Lung (tissue), 12 donors: Measurements from ENCODE around the gene EN1. TPM values are rescaled to one million over a fixed set of nuclear protein-coding genes. Genes with fewer than 3 reads are reported as not detected.

Experiments used
- ATAC-seq: fragments of 200-7000 bp; cut with Tn5 transposase; one replicate; pipeline ENCODE4 v1.9.1; 2020; ENCODE audit warnings: moderate number of reproducible peaks; ENCODE audit not compliant: insufficient read depth, low FRiP score
- DNase-seq, 3 donors: peaks; one replicate each; pipeline ENCODE4 v3.0.0-alpha.2; 2013 to 2017
- H3K27ac ChIP-seq, 2 donors: one replicate each; pipeline ENCODE4 v1.5.1; 2013; ENCODE audit warnings: mild to moderate bottlenecking in 2 of 2, moderate library complexity in 2 of 2, control low read depth in 1 of 2, inconsistent platforms in 1 of 2, low read depth in 1 of 2, low read length in 1 of 2
- H3K27me3 ChIP-seq, 3 donors: one replicate each; pipeline ENCODE4 v1.5.1; 2013; ENCODE audit warnings: low read length in 2 of 3; ENCODE audit not compliant: control insufficient read depth in 3 of 3, insufficient read depth in 3 of 3
- H3K36me3 ChIP-seq, 4 donors: one replicate each; pipeline ENCODE4 v1.5.1; 2013; ENCODE audit warnings: low read length in 4 of 4, mild to moderate bottlenecking in 1 of 4, moderate library complexity in 1 of 4; ENCODE audit not compliant: control insufficient read depth in 4 of 4, insufficient read depth in 4 of 4
- H3K4me1 ChIP-seq, 5 donors: one replicate each; pipeline ENCODE4 v1.5.1; 2013; ENCODE audit warnings: low read length in 5 of 5, mild to moderate bottlenecking in 2 of 5, moderate library complexity in 1 of 5; ENCODE audit not compliant: control insufficient read depth in 5 of 5, insufficient read depth in 5 of 5
- H3K4me3 ChIP-seq: one replicate; pipeline ENCODE4 v1.5.1; 2013; ENCODE audit warnings: mild to moderate bottlenecking, control low read depth, moderate library complexity
- H3K9ac ChIP-seq, 2 donors: one replicate each; pipeline ENCODE4 v1.5.1; 2013; ENCODE audit warnings: low read length in 2 of 2, control low read depth in 1 of 2; ENCODE audit not compliant: insufficient read depth in 1 of 2
- H3K9me3 ChIP-seq, 4 donors: one replicate each; pipeline ENCODE4 v1.5.1; 2013; ENCODE audit warnings: low read length in 3 of 4, mild to moderate bottlenecking in 1 of 4, moderate library complexity in 1 of 4; ENCODE audit not compliant: control insufficient read depth in 4 of 4, insufficient read depth in 3 of 4
- WGBS, 2 donors: extraction: QIAGEN DNeasy Blood & Tissue Kit; methylation state at CpG; one replicate each; pipeline ENCODE4 v1.1.7; 2013; 5-methylcytosine and 5-hydroxymethylcytosine counted together
- polyA plus RNA-seq, 2 donors: library from polyadenylated mRNA; stranded (reverse); fragments of 200-250 nt; gene quantifications; one replicate each; pipeline ENCODE4 v1.2.1, GENCODE V29; 2013
- total RNA-seq, 2 donors: library from RNA; depleted of rRNA in 1 of 2; stranded (reverse); fragments of >200 nt in 1 of 2; gene quantifications; one replicate each; pipeline ENCODE4 v1.2.1, GENCODE V29; 2014 to 2021
- TF ChIP-seq, protein P1 (sequence below): IDR thresholded peaks from 2 replicates; pipeline ENCODE4 v1.5.1; 2012; ENCODE audit warnings: mild to moderate bottlenecking; ENCODE audit errors: control extremely low read depth, extremely low read depth
- donor health status: control.
- donor health status: control.
- donor health status: Bipolar disorder and iron deficiency.
- donor health status: healthy.
- donor health status: DM: yes; HTN: yes; CAD: no.

Gene EN1
- total and polyA plus RNA-seq, 4 donors: not detected

DNA sequence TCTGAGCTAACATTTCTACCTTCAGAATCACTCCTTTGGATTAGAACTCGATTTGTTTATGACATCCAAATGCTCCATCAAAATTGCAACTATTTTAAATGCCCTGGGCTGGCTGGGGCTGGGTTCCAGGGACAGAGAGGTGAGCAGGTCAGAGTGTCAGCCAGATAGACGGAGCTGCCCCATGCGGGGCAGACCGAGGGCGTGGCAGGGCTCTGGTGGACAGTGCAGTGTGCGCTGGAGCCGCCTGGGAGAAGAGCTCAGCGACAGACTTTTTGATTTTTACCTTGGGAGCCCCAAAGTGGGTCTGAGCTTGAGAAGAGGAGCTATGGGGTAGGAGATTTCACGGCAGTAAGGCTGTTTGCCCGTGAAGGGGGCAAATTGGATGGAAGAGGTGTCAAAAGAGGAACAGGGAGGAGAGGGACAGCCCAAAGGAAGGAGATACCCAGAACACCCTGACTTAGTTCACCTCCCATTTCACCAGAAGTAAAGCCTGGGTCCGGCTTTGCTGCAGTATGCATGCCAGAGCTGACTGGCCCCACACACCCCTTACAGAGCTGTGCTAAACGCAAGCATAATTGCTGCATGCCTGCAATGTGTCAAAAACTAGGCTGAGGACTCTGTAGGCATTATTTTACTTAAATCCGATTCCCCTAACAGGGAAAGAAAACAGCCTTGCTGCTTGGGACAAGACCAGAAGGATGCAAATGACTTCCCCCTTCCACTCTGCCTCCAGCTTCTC is 33.7 kb downstream of the EN1 start:
- ATAC-seq: no peak
- no peak overlapping the region for H3K27ac ChIP-seq
- H3K9me3 ChIP-seq: peaks cover 0 to 4% (median 0%) of the 10 kb centered on the region in 4 donors
- no peak for DNase-seq
- H3K36me3 ChIP-seq: no peaks in the 10 kb centered on the region
- no peaks in the 10 kb centered on the region for H3K4me1 ChIP-seq
- no peak overlapping the region for H3K4me3 ChIP-seq
- TF ChIP-seq, protein P1, sequence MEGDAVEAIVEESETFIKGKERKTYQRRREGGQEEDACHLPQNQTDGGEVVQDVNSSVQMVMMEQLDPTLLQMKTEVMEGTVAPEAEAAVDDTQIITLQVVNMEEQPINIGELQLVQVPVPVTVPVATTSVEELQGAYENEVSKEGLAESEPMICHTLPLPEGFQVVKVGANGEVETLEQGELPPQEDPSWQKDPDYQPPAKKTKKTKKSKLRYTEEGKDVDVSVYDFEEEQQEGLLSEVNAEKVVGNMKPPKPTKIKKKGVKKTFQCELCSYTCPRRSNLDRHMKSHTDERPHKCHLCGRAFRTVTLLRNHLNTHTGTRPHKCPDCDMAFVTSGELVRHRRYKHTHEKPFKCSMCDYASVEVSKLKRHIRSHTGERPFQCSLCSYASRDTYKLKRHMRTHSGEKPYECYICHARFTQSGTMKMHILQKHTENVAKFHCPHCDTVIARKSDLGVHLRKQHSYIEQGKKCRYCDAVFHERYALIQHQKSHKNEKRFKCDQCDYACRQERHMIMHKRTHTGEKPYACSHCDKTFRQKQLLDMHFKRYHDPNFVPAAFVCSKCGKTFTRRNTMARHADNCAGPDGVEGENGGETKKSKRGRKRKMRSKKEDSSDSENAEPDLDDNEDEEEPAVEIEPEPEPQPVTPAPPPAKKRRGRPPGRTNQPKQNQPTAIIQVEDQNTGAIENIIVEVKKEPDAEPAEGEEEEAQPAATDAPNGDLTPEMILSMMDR: no peak
- no peak overlapping the region for H3K9ac ChIP-seq
- peaks cover 0 to 46% (median 29%) of the 10 kb centered on the region in 3 donors for H3K27me3 ChIP-seq
- WGBS, 2 donors: 46 to 47% methylated on average over 13 of the region's 13 CpGs

DNA sequence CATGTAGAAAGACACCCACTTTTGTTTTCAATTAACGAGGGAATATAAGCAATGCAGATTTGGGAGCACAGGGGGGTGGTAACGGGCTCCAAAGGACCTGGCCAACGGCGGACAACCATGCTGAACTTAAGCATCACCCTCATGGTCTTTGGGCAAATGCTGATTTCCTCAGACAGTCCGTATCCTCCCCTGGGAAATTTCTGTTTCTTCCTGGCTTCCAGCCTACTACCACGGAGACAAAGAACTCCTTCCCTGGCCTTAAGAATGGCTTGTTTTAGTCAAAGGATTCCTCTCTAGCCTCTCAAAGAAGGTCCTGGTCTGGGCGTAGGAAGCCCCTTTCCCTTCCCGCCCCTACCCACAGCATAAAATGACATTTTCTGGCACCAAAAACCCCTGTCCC is 34.3 kb downstream of the EN1 start:
- Histone ChIP-seq H3K27me3 (peaks cover 0 to 47% (median 30%) of the 10 kb centered on the region in 3 donors), H3K9me3 (peaks cover 0 to 2% (median 0%) of the 10 kb centered on the region in 4 donors), H3K36me3 (no peaks in the 10 kb centered on the region), H3K27ac (no peak overlapping the region), H3K4me1 (peaks cover 0 to 2% (median 0%) of the 10 kb centered on the region in 5 donors), H3K9ac (no peak overlapping the region), H3K4me3 (no peak overlapping the region)
- ATAC-seq (no peak), DNase-seq (no peak)
- TF ChIP-seq, protein P1: no peak
- WGBS, 2 donors: 44 to 49% methylated on average over 8 of the region's 8 CpGs

DNA sequence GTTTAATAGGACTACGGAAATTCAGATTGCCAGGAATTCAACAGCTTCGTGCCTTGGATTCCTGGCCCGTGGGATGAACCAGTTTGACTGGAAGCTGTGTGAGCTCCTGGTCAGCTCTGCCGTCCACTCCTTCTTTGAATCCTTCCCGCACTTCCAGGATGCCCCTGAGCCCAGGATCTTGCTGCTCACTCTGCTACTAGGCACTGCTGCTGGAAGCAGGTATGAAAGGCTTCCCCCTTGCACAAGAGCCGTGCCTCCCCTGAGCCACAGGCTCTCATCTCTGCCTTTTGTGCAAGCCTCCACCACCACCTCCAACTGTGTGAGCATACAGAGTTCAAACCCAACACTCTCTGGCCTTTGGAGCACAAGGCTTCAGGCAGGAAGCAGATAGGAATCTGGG is 34.9 kb downstream of the EN1 start:
- H3K9me3 ChIP-seq: peaks cover 0 to 2% (median 0%) of the 10 kb centered on the region in 4 donors
- H3K27ac ChIP-seq: no peak overlapping the region
- 32 to 36% methylated on average over 6 of the region's 6 CpGs for WGBS, 2 donors
- TF ChIP-seq, protein P1: no peak
- H3K36me3 ChIP-seq: no peaks in the 10 kb centered on the region
- no peak overlapping the region for H3K9ac ChIP-seq
- ATAC-seq: no peak
- no peak for DNase-seq
- no peak overlapping the region for H3K4me3 ChIP-seq
- peaks cover 0 to 49% (median 24%) of the 10 kb centered on the region in 3 donors for H3K27me3 ChIP-seq
- H3K4me1 ChIP-seq: peaks cover 0 to 2% (median 0%) of the 10 kb centered on the region in 5 donors
